ENCODE data around the gene MID1. TPM values are rescaled to one million over a fixed set of nuclear protein-coding genes. Genes with fewer than 3 reads are reported as not detected.

MID1 gene, protein sequence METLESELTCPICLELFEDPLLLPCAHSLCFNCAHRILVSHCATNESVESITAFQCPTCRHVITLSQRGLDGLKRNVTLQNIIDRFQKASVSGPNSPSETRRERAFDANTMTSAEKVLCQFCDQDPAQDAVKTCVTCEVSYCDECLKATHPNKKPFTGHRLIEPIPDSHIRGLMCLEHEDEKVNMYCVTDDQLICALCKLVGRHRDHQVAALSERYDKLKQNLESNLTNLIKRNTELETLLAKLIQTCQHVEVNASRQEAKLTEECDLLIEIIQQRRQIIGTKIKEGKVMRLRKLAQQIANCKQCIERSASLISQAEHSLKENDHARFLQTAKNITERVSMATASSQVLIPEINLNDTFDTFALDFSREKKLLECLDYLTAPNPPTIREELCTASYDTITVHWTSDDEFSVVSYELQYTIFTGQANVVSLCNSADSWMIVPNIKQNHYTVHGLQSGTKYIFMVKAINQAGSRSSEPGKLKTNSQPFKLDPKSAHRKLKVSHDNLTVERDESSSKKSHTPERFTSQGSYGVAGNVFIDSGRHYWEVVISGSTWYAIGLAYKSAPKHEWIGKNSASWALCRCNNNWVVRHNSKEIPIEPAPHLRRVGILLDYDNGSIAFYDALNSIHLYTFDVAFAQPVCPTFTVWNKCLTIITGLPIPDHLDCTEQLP
- 14.7 and 21.5 TPM in 2 replicates for total RNA-seq

DNA sequence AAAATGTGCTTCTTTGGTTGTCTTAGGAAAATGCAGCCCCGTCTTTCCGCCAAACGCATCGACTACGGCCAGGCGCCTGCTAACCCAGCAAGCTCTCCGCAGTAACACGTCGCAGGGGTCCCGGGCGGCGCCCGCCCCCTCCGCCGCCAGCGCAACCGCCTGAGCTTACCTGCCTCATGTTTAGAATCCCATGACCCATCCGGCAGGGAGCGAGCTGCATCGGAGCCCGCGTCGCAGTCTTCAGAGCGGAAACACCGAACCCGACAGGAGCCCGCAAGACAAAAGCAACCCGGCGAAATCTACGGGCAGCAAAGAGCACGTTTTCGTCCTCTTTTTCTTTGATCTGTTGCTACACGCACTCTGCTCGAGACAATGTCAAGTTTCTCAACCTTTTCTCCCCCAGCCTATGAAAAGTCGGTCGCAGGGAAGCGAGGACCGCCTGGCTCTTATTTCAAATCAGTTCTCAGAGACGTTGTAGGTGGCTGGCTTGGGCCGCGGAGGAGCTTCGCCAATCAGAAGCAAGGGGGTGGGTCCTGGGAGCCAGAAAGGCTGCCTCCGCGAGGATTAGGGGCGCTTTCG lies at the start of gene MID1:
MID1 (minus strand) TSS at position 465 of the 579 bp plus-strand sequence. CDS start 53,038 bp downstream, outside the sequence.

All from cardiac ventricle fibroblast (primary cell).